Natural killer cell treated with Interleukin-12 subunit alpha and Interleukin-12 subunit beta and Interleukin-15 and Interleukin-18, amount 100 ng/mL, for 72 hours (primary cell): Measurements from ENCODE around the gene MBOAT7. TPM values are rescaled to one million over a fixed set of nuclear protein-coding genes. Genes with fewer than 3 reads are reported as not detected.

ENCODE experiments used
- ATAC-seq, 2 donors: fragments of 150-1000 bp; cut with Tn5 transposase in 1 of 2; sonication (Bioruptor Pico), chemical (Tn5 transposase) in 1 of 2; 2 replicates each; pipeline ENCODE4 v1.10.0; 2021
- DNase-seq: peaks from one replicate; pipeline ENCODE4 v3.0.0; 2022; ENCODE audit warnings: low spot score
- H3K27ac Mint-ChIP-seq, 2 donors: 1 replicate in 1 of 2; 2 replicates in 1 of 2; pipeline ENCODE4 v1.8.0; 2022; ENCODE audit warnings: mixed read lengths in 2 of 2, mild to moderate bottlenecking in 1 of 2, moderate library complexity in 1 of 2
- H3K27me3 Mint-ChIP-seq, 2 donors: 1 replicate in 1 of 2; 2 replicates in 1 of 2; pipeline ENCODE4 v1.8.0; 2022; ENCODE audit warnings: mixed read lengths in 2 of 2
- H3K36me3 Mint-ChIP-seq: one replicate; pipeline ENCODE4 v1.8.0; 2022; ENCODE audit warnings: mixed read lengths
- H3K4me1 Mint-ChIP-seq, 2 donors: 1 replicate in 1 of 2; 2 replicates in 1 of 2; pipeline ENCODE4 v1.8.0; 2022; ENCODE audit warnings: low read depth in 2 of 2, mixed read lengths in 2 of 2, mild to moderate bottlenecking in 1 of 2
- H3K4me3 Mint-ChIP-seq: one replicate; pipeline ENCODE4 v1.8.0; 2022; ENCODE audit warnings: mixed read lengths
- H3K9me3 Mint-ChIP-seq: 2 replicates; pipeline ENCODE4 v1.8.0; 2022; ENCODE audit warnings: mixed read lengths
- total RNA-seq, 2 donors: library from RNA; stranded (reverse); gene quantifications; one replicate each; pipeline ENCODE4 v1.2.3, GENCODE V29; 2022

The MBOAT7 gene
- total RNA-seq, 2 donors from 2014 or later, result 24.2 to 56.5 TPM

DNA sequence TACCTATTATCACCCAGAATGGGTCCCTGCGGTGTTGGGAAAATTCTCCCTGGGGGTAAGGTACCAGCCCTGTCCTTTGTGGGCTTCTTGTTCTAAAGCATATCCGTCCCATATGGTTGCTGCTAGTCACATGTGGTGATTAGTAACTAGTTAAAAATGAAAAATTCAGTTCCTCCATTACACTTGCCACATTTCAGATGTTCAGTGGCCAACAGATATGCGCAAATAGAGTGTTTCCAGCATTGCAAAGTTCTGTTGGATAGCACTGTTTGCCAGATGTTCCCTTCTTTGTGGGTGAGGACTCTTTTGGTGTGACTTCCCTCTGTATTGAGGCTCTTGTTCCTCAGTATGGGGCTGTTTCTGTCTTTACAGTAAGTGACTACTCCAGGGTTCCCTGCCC lies 48.0 kb downstream of the MBOAT7 start:
- no peak overlapping the region for H3K4me3 Mint-ChIP-seq
- no peak overlapping the region for H3K27ac Mint-ChIP-seq
- H3K4me1 Mint-ChIP-seq, result peaks cover 40 to 60% of the 10 kb centered on the region in 2 donors
- ATAC-seq (no peak), DNase-seq (no peak)
- H3K36me3 Mint-ChIP-seq, result peaks cover 16% of the 10 kb centered on the region
- H3K9me3 Mint-ChIP-seq, result no peaks in the 10 kb centered on the region
- no peaks in the 10 kb centered on the region for H3K27me3 Mint-ChIP-seq

DNA sequence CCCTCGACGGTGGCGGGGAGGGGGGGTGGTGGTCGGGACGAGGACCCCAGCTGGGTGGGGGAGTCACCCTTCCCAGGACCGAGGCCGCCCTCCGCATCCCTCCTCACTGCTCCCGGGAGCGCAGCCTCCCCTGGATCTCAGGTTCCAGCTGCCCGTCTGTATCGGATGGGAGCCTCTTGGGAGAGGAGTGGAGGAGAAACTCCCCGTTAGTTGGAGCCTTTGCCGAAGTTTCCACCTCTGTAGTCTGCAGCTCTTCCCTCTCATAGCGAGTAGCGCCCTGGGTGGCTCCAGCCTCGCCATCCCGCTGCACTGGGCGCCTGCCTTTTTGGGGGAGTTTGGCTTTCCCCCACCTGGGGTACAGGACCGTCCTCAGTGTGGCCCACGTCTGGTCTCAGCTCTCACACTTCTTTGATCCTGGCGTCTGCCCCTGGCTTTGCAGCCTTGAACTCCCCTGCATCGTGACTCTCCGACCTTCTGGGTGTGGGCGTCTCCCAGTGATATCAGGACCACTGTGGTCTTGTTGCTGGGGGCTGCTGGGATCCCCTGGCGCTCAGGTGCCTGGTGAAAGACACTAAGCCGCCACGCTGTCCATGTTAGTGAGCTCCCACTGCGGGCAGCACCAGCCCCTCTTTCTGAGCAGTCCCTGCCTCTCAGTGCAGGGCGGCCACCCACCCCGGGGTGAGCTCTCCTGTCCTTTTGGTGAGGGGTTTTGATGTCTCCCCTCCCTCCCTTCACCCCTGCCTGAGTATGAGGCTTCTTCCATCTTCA lies 50.7 kb downstream of the MBOAT7 start:
- Mint-ChIP-seq H3K4me1 (peaks cover 51 to 58% of the 10 kb centered on the region in 2 donors), H3K27me3 (no peaks in the 10 kb centered on the region), H3K4me3 (peak overlapping the region; percentile 94), H3K9me3 (no peaks in the 10 kb centered on the region), H3K27ac (peak overlapping the region; percentile 93 to 94), H3K36me3 (peaks cover 4% of the 10 kb centered on the region)
- ATAC-seq, result no peak
- DNase-seq, result no peak

DNA sequence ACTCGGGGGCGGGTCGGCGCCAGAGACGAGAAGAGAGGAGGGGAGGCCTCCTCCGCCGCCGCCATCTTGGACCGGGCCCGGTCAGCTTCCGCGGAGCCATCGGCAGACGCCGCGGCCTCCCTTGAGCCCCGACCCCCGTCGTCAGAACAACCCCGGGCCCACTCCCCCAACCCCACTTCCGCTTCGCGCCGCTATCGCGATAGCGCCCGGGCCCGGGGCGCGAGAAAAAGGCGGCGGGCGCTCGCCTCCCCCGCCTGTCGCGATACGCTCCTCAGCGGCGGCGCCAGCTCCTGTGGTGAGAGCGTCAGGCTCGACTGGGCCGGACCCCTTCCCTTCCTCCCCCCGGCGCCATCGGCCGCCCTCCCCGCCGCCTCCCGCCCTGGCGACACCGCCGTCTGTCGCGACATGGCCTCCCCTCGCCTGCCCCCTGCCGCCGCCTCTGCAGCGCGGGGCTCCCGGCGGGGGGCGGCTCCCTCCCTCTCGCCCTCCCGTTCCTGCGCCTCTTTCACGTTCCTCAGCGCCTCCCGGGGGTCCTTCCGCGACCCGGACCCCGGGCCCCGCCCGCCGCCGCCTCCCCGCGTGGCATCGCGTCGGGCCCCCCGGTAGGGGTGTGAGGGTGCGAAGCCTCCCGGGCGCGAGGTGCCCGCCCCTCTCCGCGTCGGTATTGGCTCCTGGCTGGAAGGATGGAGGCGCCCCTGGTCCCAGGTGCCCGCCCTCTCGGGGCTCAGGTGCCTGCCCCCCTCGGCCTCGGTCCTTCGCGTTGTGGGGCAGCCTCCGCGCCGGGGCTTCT lies 51.5 kb downstream of the MBOAT7 start, which contains the start of gene CNOT3:
Gene CNOT3, plus strand, starts transcription at position 64 of the 790 bp plus-strand sequence. CDS start 5,217 bp downstream, outside the sequence.
- peak within 1 kb of the TSS; percentile 95 for H3K4me3 Mint-ChIP-seq
- no peak for ATAC-seq
- no peaks in the 10 kb centered on the region for H3K27me3 Mint-ChIP-seq
- H3K9me3 Mint-ChIP-seq, result no peaks in the 10 kb centered on the region
- DNase-seq, result no peak
- peak within 1 kb of the TSS; percentile 93 to 94 for H3K27ac Mint-ChIP-seq
- no peaks in the 10 kb centered on the region for H3K36me3 Mint-ChIP-seq
- peaks cover 51 to 52% of the 10 kb centered on the region in 2 donors for H3K4me1 Mint-ChIP-seq

DNA sequence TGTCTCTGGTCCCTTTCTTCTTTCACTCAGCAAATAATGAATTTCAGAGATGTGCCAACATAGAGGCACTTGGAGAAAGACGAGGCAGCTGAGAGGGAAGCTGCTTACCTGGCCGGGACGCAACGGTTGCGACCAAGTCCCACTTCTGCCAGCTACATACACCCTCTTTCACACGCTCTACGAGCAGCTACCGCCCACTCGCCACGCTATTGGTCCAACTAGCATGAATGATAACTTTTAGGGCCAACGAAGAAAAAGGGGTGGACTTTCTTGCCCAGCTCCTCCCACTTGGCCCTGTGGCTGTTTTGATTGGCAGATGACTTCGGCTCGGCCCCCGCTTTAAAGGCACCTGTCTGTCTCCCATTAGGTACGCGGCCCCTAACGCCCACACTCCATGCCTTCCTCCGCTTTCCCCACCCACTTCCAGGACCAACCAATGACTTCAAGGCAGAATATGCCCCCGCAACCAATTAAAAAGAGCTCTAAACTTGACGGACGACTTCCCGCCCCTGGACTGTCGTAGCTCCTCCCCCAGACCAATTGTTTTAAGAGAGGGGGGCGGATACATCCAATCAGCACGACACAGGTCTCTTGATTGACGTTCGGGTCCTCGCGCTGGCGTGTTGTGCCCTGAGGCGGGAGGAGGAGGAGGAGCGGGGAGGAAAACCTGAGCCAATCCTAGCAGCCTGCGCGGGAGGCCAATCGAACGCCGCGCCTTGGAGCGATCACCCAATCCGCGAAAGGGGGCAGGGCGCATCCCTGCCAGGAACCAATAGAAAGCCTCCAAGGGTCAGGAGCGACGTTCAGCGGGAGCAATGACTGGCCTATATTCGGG lies 52.3 kb downstream of the MBOAT7 start:
- Mint-ChIP-seq H3K4me3 (peak overlapping the region; percentile 95), H3K36me3 (no peaks in the 10 kb centered on the region), H3K27ac (peak overlapping the region; percentile 77 to 78), H3K4me1 (peaks cover 46 to 49% of the 10 kb centered on the region in 2 donors), H3K9me3 (no peaks in the 10 kb centered on the region), H3K27me3 (no peaks in the 10 kb centered on the region)
- DNase-seq (peak; percentile 100), ATAC-seq (peak; percentile 91 to 93)

DNA sequence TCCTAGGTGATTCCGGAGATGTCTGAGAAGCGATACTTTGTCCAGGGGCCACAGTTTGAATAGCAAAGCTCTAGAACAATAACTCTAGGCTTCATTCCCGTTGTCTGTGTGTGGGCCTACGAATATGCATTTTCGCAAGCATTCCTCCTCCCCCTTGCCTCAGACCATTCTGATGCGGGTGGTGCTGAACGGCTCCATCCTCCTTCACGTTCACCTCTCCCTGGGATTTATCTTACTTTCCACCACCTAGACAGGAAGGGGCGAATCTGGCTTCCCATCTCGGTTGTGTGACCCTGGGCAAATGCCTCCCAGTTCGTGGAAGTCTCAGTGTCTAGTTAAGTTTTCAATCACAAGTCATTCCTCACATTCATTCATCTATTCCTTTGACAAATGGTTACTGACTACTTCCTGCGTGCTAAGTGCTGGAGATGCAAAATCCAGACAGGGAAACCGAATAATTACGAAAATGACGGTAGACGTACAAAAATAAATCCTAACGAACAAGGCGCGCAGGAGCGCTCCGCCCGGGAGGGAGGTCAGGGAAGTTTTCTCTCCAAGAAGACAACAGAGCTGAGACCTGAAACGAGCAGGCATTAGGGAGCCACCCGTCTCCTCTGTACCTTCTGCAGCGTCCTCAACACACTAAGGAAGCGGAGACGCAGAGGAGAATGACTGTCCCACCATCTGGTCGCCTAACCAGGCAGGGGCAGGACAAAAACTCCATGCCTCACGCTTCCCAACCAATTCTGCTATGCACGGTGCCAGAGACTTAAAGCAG lies 53.1 kb downstream of the MBOAT7 start:
- H3K36me3 Mint-ChIP-seq, result no peaks in the 10 kb centered on the region
- no peaks in the 10 kb centered on the region for H3K27me3 Mint-ChIP-seq
- H3K4me3 Mint-ChIP-seq, result peak overlapping the region; percentile 95
- no peaks in the 10 kb centered on the region for H3K9me3 Mint-ChIP-seq
- ATAC-seq (no peak), DNase-seq (no peak)
- H3K4me1 Mint-ChIP-seq, result peaks cover 38 to 41% of the 10 kb centered on the region in 2 donors
- H3K27ac Mint-ChIP-seq, result peak overlapping the region; percentile 77 to 78

DNA sequence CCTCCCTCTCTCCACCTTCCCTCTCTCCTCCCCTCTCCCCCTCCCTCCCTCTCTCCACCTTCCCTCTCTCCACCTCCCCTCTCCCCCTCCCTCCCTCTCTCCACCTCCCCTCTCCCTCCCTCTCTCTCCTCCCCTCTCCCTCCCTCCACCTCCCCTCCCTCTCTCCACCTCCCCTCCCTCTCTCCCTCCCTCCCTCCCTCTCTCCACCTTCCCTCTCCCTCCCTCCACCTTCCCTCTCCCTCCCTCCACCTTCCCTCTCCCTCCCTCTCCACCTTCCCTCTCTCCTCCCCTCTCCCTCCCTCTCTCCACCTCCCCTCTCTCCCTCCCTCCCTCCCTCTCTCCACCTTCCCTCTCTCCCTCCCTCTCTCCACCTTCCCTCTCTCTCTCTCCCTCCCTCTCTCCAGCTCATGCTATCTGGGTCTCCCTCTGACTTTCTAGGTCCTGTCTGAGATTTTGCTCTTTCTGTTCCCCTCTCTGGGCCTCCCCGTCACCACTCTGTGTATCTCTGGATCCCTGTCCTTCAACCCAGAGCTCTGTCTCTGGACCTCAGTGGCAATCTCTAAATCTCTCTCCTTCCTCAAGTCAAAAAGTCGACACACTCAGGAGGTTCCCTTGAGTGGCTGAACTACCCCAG lies 55.3 kb downstream of the MBOAT7 start:
- DNase-seq (no peak), ATAC-seq (no peak)
- no peak overlapping the region for H3K4me3 Mint-ChIP-seq
- H3K36me3 Mint-ChIP-seq, result no peaks in the 10 kb centered on the region
- H3K27me3 Mint-ChIP-seq, result no peaks in the 10 kb centered on the region
- peak overlapping the region in 1 of 2 donors; percentile 64 for H3K27ac Mint-ChIP-seq
- peaks cover 21 to 24% of the 10 kb centered on the region in 2 donors for H3K4me1 Mint-ChIP-seq
- no peaks in the 10 kb centered on the region for H3K9me3 Mint-ChIP-seq

DNA sequence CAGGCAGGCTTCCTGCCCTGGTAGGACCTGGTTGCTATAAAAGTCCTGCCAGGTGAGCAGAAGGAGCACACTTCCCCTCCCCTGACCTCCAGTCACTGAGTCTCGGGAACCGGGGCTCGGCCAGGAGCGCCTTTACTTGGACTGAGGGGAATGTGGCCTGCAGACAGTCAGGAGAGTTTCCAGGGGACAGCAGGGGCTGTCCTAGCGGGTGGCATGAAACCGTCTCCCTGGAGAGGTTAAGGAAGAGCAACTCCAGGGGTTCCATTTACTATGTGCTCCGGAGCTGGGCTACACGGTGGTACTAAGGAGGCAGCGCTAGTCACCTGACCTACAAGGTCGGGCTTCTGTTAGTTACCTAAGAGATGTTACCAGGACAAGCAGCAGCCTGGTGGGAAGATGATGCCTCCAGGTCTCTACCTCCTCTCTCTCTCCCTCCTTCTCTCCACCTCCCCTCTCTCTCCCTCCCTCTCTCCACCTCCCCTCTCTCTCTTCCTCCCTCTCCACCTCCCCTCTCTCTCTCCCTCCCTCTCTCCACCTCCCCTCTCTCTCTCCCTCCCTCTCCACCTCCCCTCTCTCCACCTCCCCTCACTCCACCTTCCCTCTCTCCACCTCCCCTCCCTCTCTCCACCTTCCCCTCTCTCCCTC lies 55.9 kb downstream of the MBOAT7 start:
- H3K27me3 Mint-ChIP-seq, result no peaks in the 10 kb centered on the region
- peaks cover 15 to 18% of the 10 kb centered on the region in 2 donors for H3K4me1 Mint-ChIP-seq
- DNase-seq, result no peak
- no peak overlapping the region for H3K27ac Mint-ChIP-seq
- H3K4me3 Mint-ChIP-seq, result no peak overlapping the region
- no peaks in the 10 kb centered on the region for H3K36me3 Mint-ChIP-seq
- ATAC-seq, result no peak
- no peaks in the 10 kb centered on the region for H3K9me3 Mint-ChIP-seq

DNA sequence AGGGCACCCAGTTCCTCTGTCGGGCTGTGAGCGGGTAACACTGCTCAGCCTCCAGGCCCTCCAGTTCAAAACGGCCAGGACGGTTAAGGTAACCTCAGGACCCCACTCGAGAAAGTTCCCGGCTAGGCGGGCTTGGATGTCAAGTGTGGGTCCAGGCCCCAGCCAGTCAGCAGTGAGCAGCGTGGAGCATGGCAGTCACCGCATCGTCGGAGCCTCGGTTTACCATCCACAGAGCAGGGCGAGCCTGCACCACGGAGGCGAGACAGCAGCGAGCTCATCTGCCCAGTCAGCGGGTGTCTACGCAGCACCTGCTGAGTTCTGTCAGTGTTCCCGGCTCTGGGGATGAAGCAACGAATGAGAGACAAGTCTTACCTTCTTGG lies 59.8 kb downstream of the MBOAT7 start:
- no peak for DNase-seq
- peaks cover 4 to 5% of the 10 kb centered on the region in 2 donors for H3K4me1 Mint-ChIP-seq
- no peaks in the 10 kb centered on the region for H3K9me3 Mint-ChIP-seq
- H3K27ac Mint-ChIP-seq, result no peak overlapping the region
- ATAC-seq, result no peak
- H3K36me3 Mint-ChIP-seq, result no peaks in the 10 kb centered on the region
- no peak overlapping the region for H3K4me3 Mint-ChIP-seq
- H3K27me3 Mint-ChIP-seq, result no peaks in the 10 kb centered on the region

DNA sequence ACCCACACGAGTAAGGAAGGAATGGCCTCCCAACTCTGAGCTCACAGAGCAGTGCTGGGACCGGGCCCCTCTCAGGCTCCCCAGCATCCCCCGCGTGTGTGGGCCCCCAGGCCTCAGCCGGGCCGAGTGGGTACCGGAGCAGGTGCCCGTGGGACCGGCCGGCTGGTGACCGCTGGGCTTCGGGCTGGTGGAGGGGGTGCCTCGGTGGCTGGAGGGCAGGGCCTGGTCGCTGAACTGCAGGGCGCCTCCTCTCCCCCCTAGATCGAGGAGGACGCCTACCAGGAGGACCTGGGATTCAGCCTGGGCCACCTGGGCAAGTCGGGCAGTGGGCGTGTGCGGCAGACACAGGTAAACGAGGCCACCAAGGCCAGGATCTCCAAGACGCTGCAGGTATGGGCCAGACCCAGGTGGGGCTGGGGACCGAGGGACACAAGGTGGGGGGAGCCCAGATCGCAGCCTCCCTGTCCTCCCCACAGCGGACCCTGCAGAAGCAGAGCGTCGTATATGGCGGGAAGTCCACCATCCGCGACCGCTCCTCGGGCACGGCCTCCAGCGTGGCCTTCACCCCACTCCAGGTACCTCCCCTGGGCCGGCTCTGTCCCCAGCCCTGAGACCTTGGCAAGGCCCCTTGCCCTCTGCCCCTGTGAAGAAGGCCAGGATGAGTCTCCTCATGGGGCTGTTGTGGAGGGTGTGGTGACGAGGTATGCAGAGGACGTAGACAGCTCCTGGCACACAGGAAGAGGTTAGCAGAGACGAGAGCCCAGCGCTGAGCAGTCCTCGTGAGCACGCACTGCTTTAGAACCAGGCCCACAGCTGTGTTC lies 60.4 kb downstream of the MBOAT7 start:
- Mint-ChIP-seq H3K27me3 (no peaks in the 10 kb centered on the region), H3K27ac (no peak overlapping the region), H3K4me1 (no peaks in the 10 kb centered on the region), H3K9me3 (no peaks in the 10 kb centered on the region), H3K36me3 (no peaks in the 10 kb centered on the region), H3K4me3 (no peak overlapping the region)
- DNase-seq (no peak), ATAC-seq (no peak)

DNA sequence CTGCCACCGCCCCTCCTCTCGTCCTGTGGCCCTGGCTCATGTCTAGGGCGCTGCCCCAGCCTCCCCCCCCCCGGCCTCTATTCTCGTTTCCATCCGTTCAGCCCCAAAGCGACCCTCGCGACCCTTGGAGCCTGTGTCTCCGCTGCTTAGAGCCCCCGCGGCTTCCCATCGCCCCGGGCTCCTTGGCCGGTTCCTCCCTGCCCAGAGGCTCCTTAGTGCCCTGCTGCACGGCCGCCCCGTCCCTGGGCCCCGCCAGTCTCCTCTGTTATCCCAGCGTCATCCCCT lies 61.0 kb downstream of the MBOAT7 start:
- no peaks in the 10 kb centered on the region for H3K4me1 Mint-ChIP-seq
- no peak for DNase-seq
- no peaks in the 10 kb centered on the region for H3K36me3 Mint-ChIP-seq
- H3K4me3 Mint-ChIP-seq, result no peak overlapping the region
- H3K27me3 Mint-ChIP-seq, result no peaks in the 10 kb centered on the region
- H3K9me3 Mint-ChIP-seq, result no peaks in the 10 kb centered on the region
- ATAC-seq, result no peak
- H3K27ac Mint-ChIP-seq, result no peak overlapping the region

DNA sequence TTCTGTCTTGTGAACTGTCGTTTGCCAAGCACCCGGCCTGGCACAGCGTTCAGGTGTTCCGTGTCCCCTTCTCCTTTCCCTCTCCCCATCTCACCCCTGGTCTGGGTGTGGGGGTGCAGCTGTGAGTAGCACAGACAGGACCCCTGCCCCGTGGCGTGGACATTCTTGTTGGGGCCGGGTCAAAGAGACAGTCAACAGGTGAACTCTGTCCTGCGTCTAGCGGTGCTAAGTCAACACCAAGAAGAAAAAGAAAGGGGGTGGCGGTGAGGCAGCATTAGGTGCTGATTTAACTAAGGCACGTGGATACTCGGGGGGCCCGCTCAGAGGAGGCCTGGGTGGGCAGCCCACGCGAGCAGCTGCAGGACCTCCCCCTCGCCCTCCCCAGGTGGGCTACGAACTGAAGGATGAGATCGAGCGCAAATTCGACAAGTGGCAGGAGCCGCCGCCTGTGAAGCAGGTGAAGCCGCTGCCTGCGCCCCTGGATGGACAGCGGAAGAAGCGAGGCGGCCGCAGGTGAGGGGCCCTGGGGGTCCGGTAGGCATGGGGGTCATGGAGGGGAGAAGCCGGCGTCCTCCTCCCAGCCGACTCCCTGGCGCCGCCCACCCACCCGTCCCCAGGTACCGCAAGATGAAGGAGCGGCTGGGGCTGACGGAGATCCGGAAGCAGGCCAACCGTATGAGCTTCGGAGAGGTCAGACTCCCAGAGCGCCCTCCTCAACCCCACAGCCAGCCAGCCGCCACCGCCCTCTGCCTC lies 61.5 kb downstream of the MBOAT7 start:
- H3K4me1 Mint-ChIP-seq, result no peaks in the 10 kb centered on the region
- H3K4me3 Mint-ChIP-seq, result no peak overlapping the region
- H3K27ac Mint-ChIP-seq, result no peak overlapping the region
- ATAC-seq (no peak), DNase-seq (no peak)
- no peaks in the 10 kb centered on the region for H3K27me3 Mint-ChIP-seq
- no peaks in the 10 kb centered on the region for H3K9me3 Mint-ChIP-seq
- H3K36me3 Mint-ChIP-seq, result no peaks in the 10 kb centered on the region
